ENCODE measurements around the gene AFMID. TPM values are rescaled to one million over a fixed set of nuclear protein-coding genes. Genes with fewer than 3 reads are reported as not detected.
A peak's percentile ranks its signal among the peaks of the same experiment; 100 is the strongest.

Gene AFMID
- total RNA-seq, 4 donors from 2014 or later: 11.7 to 14.3 (median 12.1) TPM

DNA sequence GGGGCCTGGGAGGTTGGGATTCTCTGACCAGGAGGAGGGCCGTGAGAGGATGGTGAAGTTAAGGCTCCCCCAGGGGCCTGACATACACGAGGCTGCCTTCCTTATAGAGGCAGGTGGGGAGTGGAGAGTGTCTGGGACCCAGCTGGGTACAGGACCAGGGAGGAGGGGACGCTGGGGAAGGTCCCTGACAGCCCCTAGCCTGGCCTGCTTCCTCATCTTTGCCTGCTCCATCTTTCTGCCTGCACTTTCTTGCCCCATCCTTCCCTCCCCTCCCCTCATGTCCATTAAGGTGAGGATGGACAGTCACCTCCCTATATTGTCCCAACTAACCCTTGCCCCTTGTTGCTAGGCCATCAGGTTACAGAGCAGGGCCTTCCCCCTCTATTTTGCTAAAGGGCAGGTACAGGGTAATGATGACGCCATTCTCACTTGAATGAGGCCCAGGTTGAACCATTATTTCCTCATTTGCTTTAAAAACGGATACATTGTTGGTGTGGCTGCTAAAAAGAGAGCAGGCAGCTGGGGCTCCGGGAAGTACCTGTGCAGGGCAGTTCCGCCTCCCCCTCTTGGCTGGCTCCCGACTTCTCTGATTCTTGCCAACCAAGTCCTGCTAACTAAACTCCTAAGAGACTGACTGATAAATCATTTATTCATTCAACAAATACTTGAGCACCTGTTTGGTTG lies 39.7 kb upstream of the AFMID start:
- ATAC-seq: no peak
- no peak for TF ChIP-seq POLR2A (IDR thresholded peaks at IDR 0.05)
- TF ChIP-seq CTCF (IDR thresholded peaks at IDR 0.05 in 4 of 5, conservative IDR thresholded peaks at IDR 0.05 in 1 of 5): no peak
- no peaks in the 10 kb centered on the region for H3K9me3 ChIP-seq
- no peaks in the 10 kb centered on the region for H3K27me3 ChIP-seq
- in situ Hi-C loops (cut with MboI; ENCODE audit: low sequenced_read_pairs in 4 of 4): no loop called here
- H3K36me3 ChIP-seq: no peaks in the 10 kb centered on the region
- DNase-seq: no peak
- H3K4me1 ChIP-seq: peaks cover 15 to 26% of the 10 kb centered on the region in 2 donors
- no peak overlapping the region for H3K4me3 ChIP-seq
- intact Hi-C loops (cut with DNase I; ENCODE audit: low total_unique reads): no loop called here
- H3K27ac ChIP-seq: no peak overlapping the region

GRCh38 chr17:78148286-78149016 lies 38.7 kb upstream of the AFMID start:
- Histone ChIP-seq H3K27me3 (no peaks in the 10 kb centered on the region), H3K9me3 (no peaks in the 10 kb centered on the region), H3K4me3 (no peak overlapping the region), H3K27ac (no peak overlapping the region), H3K36me3 (no peaks in the 10 kb centered on the region), H3K4me1 (peaks cover 15 to 23% of the 10 kb centered on the region in 2 donors)
- intact Hi-C loops (cut with DNase I; ENCODE audit: low total_unique reads): no loop called here
- in situ Hi-C loops (cut with MboI; ENCODE audit: low sequenced_read_pairs in 4 of 4): no loop called here
- DNase-seq (no peak), ATAC-seq (no peak)
- TF ChIP-seq POLR2A (IDR thresholded peaks at IDR 0.05): no peak
- TF ChIP-seq CTCF (IDR thresholded peaks at IDR 0.05 in 4 of 5, conservative IDR thresholded peaks at IDR 0.05 in 1 of 5): no peak

DNA sequence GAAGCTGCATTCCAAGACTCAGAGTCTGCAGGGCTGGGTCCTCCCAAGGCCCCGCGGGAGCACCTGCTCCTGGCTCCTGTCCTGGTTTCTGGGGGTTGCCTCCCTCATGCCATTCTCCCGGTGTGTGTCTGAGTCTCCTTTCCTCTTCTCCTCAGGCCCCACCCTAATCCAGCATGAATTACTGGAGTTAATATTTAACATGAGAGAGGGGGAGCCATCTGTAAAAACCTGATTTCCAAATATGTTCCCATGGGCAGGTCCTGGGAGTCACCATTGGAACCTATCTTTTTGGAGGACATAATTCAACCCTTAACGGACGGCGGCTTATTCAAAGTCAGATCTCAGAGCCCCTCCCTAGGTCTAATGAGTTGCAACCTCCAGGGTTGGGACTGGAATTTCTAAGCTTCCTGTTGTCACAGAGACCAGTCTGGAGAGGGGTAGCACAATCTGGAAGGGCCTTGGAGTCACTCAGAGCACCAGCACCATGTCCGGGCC lies 35.6 kb upstream of the AFMID start:
- H3K4me1 ChIP-seq: peaks cover 0 to 3% of the 10 kb centered on the region in 2 donors
- ATAC-seq: peak in 1 of 2 donors; percentile 57
- no peaks in the 10 kb centered on the region for H3K36me3 ChIP-seq
- DNase-seq: no peak
- intact Hi-C loops (cut with DNase I; ENCODE audit: low total_unique reads) (no loop called here), in situ Hi-C loops (cut with MboI; ENCODE audit: low sequenced_read_pairs in 4 of 4) (no loop called here)
- H3K27me3 ChIP-seq: no peaks in the 10 kb centered on the region
- TF ChIP-seq CTCF (IDR thresholded peaks at IDR 0.05 in 4 of 5, conservative IDR thresholded peaks at IDR 0.05 in 1 of 5) (no peak), POLR2A (IDR thresholded peaks at IDR 0.05) (no peak)
- no peak overlapping the region for H3K4me3 ChIP-seq
- no peaks in the 10 kb centered on the region for H3K9me3 ChIP-seq
- no peak overlapping the region for H3K27ac ChIP-seq

DNA sequence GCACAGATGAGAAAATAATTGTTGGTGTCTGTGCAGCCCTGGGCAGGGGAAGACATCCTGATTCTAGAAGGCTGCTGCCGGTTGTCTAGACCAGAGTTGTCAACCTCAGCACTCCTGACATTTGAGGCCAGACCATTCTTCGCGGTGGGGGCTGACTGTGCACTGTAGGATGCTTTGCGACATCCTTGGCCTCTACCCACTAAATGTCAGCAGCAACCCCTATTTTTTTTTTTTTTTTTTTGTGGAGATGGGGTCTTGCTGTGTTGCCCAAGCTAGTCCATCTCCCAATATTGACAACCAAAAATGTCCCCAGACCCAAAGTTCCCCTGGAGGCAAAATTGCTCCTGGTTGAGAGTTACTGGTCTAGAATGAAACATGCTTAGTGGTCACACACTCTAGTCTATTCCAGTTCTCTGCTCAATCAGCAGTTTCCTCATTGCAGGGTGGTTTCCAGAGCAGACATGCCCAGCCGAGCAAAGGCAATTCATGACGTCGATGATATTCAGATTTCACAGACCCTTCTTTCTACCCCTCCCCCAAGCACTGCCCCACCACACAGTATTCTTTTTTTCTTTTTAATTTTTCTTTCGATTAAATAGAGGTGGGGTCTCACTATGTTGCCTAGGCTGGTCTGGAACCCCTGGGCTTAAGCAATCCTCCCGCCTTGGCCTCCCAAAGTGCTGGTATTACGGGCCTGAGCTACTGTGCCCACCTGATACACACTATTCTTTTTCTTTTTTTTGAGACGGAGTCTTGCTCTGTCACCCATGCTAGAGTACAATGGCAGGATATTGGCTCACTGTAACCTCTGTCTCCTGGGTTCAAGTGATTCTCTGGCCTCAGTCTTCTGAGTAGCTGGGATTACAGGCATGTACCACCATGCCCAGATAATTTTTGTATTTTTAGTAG lies 32.0 kb upstream of the AFMID start:
- H3K27ac ChIP-seq: no peak overlapping the region
- no peak for ATAC-seq
- intact Hi-C loops (cut with DNase I; ENCODE audit: low total_unique reads): no loop called here

More for the DNA sequence above, 32.0 kb upstream of the AFMID start:
- Histone ChIP-seq H3K36me3 (no peaks in the 10 kb centered on the region), H3K9me3 (no peaks in the 10 kb centered on the region), H3K4me3 (no peak overlapping the region), H3K4me1 (peaks cover 0 to 3% of the 10 kb centered on the region in 2 donors), H3K27me3 (no peaks in the 10 kb centered on the region)
- in situ Hi-C loops (cut with MboI; ENCODE audit: low sequenced_read_pairs in 4 of 4): no loop called here
- DNase-seq: no peak
- no peak for TF ChIP-seq POLR2A (IDR thresholded peaks at IDR 0.05)
- TF ChIP-seq CTCF (IDR thresholded peaks at IDR 0.05 in 4 of 5, conservative IDR thresholded peaks at IDR 0.05 in 1 of 5): no peak
